GOT3 (cell line): ENCODE measurements around the gene NNMT.

Source experiments
- DNase-seq: peaks from one replicate; lab custom pipeline; 2025; ENCODE audit warnings: mixed read lengths; lab: John Stamatoyannopoulos, UW

Gene NNMT

DNA sequence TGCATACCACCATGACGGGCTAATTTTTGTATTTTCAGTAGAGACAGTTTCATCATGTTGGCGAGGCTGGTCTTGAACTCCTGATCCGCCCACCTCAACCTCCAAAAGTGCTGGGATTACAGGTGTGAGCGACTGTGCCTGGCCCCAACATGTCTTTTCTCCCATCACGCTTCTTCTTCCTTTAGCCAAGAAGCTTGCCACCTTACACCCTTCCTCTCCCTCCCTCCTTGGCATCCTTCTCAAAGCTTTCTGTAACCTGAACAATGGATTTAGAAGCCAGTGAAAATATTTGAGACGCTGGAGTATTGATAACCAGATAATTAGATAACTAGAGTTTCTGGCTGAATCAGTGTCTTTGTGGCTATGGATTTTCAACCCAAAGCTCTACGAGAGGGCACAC is 11.3 kb upstream of the NNMT start:
- DNase-seq = no peak

GRCh38 chr11:114285599-114285998 is 10.6 kb upstream of the NNMT start:
- DNase-seq = no peak

- no peak for DNase-seq
Observed at GRCh38 chr11:114286229-114286628, 10.0 kb upstream of the NNMT start.

DNA sequence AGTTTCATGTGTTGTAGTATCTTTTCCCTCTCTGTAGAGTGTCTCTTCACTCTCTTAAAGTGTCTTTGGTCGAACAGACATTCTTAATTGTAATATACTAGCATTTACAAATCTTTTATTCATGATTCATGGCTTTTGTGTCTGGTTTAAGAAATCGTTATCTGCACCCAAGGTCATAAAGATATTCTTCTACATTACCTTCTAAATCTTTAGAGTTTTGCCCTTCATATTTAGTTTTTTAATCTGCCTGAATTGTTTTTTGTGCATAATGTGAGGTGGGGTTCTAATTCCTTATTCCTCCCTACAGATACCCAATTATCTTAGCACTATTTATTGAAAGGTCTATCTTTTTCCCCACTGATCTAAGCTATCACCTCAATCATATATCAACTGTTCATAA is 9.0 kb upstream of the NNMT start:
- DNase-seq = no peak

DNA sequence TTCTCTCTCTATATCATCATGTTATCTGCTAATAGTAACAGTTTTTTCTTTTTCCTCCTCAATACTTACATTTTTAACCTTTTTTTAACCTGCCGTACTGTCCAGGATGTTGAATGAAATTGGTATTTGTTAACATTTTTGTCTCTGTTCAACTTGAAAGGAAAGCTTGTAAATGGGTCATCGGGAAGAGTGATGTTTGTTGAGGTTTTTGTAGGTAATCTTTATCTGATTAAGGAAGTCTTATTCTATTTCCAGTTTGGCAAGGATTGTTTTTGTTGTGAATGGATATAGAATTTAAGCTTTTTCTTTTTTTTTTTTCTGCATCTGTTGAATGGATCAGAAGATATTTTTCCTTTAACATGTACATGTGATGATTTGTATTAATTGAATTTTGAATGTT is 8.1 kb upstream of the NNMT start:
- no peak for DNase-seq

DNA sequence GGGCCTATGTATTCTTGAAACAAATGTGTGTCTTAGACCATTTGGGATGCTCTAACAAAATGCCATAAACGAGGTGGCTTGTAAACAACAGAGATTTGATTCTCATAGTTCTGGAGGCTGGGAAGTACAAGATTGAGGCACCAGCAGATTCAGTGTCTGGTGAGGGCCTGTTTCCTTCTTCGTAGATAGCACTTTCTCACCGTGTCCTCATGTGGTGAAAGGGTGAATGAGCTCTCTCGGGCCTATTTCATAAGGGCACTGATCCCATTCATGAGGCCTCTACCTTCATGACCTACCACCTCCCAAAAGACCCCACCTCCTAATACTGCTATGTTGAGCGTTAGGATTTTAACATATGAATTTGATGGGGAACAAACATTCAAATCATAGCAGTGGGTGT is 6.4 kb upstream of the NNMT start:
- no peak for DNase-seq

GRCh38 chr11:114290503-114291235 is 5.5 kb upstream of the NNMT start:
- no peak for DNase-seq

DNA sequence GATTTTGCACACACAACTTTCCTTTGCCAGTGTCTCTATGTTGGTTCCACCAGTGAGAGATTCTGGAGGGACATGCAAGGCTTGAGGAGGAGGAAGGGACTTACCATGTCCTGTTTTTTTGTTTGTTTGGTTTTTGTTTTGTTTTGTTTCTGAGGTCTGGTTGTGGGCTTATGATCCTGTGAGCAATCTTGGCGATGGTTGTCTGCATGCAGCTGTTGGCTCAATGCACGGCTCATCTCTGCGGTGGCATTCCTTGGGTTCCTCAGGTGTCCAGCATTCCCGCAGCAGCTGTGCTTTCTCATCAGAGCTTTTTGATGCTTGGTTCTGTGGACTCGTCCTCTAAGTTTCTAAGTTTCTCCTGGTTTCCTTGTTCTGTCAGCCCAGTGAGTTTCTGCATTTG is 4.8 kb upstream of the NNMT start:
- no peak for DNase-seq

- DNase-seq = no peak
Observed at GRCh38 chr11:114291842-114292680, 4.1 kb upstream of the NNMT start.

- no peak for DNase-seq
Observed at GRCh38 chr11:114293201-114293711, 2.9 kb upstream of the NNMT start.

DNA sequence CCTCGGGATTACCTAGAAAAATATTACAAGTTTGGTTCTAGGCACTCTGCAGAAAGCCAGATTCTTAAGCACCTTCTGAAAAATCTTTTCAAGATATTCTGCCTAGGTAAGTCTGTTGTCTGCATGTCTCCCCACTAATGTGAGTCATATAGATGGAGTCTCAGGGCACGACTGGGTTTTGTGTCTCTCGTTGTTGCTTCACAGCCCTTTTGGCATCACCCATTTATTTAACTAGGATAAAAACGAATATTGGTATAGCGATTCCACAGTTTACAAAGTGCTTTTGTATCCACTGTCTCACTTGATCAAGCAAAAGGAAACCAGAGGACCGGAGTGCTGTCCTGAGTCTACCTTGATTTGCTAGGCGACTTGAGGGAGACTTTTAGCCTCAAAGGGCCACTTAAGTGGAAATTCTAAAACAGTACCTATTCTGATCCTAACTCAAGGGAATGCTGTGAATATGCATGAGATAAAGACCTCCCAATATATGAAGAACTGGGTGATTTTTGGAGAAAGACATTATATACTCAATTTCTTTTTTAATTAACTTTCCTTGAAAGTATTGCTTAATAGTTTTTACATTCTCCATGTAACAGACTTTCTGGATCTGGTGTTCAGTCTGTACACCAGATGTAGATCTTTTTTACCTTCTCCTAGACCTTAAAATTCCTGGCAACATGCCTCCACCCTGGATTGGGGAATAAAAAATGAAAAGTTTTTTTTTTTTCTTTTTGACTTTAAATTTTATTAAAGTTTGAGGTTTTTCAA is 590 bp downstream of the NNMT start:
- DNase-seq = no peak

DNA sequence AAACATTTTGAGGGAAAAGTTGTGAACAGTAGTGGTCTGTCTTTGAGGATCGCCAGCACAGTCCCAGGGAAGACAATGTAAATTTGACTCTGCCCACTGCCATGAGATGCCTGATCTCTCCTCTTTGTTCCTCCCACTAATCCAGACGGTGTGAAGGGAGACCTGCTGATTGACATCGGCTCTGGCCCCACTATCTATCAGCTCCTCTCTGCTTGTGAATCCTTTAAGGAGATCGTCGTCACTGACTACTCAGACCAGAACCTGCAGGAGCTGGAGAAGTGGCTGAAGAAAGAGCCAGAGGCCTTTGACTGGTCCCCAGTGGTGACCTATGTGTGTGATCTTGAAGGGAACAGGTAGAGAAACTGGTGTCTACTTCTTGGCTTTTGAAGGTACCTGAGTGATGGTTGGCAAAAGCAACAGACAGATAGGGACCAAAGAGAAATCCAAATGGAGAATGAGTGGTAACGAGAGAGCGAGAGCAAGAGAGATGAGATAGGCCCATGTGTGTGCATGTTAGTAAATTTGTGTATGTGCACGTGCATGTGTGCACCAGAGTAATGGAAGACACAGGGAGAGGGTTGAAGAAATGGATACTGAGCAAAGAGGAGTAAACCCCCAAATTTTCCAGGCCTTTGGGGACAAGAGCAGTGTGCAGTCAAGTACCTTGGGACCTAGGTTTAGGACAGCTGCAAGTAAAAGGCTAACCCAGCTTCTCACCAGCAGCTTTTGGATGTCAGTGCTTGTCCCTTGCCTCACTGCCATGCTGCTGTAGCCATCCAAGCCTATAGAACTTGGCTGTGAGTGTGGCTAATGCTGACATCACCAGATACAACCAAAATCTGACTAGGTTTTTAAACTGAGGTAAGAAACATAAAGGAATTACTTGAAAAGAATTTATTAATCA is 1.9 kb downstream of the NNMT start:
- DNase-seq = no peak

DNA sequence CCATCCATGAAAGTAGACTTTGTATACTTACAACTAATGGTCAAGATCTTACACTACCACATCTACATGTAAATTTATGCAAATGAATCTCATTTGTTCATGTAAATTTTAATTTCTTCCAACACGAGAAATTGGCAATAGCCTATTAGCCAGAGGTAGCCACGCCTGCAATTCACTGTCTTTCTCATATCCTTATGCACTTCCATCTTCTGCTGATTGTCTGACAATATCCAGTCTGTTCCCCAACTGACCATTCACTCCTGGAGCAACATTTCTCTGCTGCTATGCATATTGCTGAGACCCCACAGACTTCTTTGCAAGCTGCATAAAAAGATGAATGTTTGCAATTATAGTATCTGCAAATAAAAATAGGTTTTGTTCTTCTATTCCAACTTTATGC is 2.5 kb downstream of the NNMT start:
- DNase-seq = no peak

GRCh38 chr11:114301088-114301487 is 4.9 kb downstream of the NNMT start:
- no peak for DNase-seq

GRCh38 chr11:114301927-114302326 is 5.7 kb downstream of the NNMT start:
- DNase-seq = no peak

GRCh38 chr11:114302663-114303062 is 6.5 kb downstream of the NNMT start:
- no peak for DNase-seq

GRCh38 chr11:114304065-114304464 is 7.9 kb downstream of the NNMT start:
- no peak for DNase-seq

DNA sequence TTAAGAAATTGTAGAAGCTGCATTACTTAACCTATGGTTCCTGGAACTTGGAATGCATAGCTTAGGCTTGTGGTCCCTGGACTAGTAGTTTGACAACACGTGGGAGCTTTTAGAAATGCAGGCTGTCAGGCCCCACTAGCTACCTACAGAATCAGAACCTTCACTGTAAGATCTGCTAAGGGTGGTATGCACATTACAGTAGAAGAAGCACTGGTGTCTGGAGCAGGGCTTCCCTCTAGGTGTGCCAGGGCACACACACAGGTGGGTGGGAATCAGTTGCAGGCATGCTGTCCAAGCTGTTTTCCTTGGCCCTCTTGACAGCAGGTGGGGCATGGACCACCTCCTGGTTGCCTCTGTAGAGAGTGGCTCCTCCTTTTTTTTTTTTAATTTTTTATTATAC is 8.8 kb downstream of the NNMT start:
- DNase-seq = no peak

GRCh38 chr11:114307524-114308203 is 11.5 kb downstream of the NNMT start:
- no peak for DNase-seq

DNA sequence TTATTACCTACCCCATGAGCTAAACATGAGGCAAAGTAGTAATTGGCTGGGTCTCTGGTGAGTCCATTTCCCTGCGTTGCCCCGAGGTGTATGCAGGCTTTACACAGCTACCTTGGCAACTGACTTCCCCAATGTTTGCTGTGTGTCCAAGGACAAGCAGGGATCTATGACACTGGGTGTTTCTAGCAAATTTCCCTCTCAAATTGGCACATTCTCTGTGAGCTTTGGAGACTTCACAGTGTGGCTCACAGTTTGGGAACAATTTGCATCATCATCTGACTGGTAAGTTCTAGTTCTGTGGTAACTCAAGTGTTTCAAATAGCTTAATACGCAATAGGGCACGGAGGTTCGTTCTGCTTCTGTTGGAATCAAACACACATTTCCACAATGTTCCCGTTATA is 12.5 kb downstream of the NNMT start:
- no peak for DNase-seq

DNA sequence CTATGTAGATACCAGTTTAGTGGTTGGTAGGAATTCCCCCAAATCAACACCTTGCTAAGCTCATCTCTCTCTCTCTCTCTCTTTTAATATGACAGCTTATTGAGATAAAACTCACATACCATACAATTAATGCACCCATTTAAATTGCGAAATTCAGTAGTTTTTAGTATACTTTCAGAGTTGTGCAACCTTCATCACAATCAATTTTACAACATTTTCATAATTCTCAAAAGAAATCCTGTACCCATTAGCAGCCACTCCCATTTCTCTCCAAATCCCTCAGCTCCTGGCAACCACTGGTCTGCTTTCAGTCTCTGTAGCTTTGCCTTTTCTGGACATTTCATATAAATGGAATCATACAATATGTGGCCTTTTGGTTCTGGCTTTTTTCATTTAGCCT is 13.3 kb downstream of the NNMT start:
- no peak for DNase-seq
